Stimulated activated CD4-positive, alpha-beta T cell treated with anti-CD3 and anti-CD28 coated beads, Interleukin-12 subunit alpha, Interleukin-12 subunit beta, amount 100 ng/mL, for 24 hours (primary cell): ENCODE measurements around the gene TMEM140.
"Not testable (repeated sequence)": the region's sequence is repeated elsewhere in the genome, so short reads cannot be mapped to it uniquely, and the experiment has no call there.

Source experiments
- DNase-seq, 2 experiments: peaks; one replicate each; pipeline ENCODE4 v3.0.0-alpha.2; 2020; ENCODE audit warnings: low read depth in 2 of 2

TMEM140 gene

GRCh38 chr7:135173916-135174315, 26.0 kb downstream of the TMEM140 start:
- DNase-seq: not testable (repeated sequence)

DNA sequence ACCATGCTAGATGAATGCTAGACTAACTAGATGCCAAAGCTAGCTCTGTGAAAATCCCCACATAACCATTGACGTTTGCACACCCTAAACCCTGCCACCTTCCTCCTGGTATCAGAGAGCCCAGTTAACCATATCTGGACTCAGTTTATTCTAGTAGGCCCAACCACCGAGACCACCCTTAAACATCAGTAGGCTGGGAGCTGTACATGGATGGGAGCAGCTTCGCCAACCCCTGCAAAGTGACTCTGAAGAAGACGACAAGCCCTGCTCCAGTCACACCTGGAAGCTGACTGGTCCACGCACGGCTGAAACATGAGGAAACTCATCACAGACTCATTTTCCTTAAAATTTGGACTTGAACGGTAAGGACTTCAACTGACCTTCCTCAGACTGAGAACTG, 27.1 kb downstream of the TMEM140 start:
- DNase-seq: no peak

- no peak for DNase-seq
Measured at GRCh38 chr7:135175931-135176330, 28.1 kb downstream of the TMEM140 start.

DNA sequence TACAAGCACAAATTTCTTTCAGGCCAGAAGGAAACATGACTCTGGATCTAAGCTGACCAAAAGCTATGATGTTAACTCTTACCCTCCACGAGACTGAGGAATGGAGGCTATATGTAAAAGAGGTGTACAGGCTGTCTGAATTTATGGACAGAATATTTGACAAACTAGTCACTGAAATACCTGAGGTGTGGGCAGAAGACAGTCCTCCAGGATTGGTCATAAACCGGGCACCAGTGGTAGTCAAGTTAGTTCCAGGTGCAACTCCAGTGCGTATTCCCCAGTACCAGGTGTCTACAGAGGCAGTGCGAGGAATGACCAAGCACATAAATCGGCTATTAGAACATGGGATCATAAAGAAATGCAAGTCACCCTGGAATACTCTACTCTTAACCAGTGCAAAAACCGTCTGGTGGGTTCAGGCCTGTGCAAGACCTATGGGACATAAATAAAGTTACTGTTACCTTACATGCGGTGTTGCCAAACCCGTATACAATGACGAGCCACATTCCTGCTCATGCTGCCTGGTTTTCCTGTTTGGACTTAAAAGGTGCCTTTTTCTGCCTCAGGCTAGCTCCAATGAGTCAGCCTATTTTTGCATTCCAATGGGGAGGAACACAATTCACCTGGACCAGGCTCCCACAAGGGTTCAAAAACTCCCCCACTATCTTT, 29.3 kb downstream of the TMEM140 start:
- DNase-seq: no peak

DNA sequence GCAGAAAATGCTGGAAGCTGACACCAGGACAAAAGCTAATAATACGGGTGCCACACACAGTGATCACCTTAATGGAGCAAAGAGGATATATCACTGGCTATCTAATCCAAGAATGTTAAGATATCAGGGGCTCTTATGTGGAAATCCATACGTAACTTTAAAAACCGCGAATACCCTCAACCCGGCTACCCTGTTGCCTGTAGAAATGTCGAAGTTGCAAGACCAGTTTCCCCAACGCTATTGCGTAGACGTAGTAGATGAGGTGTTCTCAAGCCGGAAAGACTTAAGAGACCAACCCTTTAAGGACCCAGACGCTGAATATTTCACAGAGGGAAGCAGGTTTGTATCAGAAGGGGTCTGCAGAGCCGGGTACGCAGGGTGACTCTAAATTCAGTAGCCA, 30.5 kb downstream of the TMEM140 start:
- DNase-seq: no peak

GRCh38 chr7:135179321-135179925, 31.6 kb downstream of the TMEM140 start:
- DNase-seq: no peak

DNA sequence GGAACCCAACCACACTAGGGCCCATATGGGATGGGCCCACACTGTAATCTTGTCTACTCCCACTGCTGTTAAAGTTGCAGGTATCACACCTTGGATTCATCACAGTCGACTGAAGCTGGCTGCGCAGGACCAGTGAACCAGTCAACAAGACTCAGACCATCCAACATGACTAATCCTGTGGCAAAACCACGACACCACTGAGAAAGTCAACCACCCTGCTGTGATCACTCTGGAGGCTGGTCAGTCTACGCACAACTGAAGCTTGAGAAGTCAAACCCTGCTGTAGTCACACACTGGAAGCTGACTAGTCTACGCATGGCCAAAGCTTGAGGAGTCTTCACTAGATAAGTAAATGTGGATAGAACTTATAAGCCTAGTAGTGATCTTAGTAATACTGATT, 32.2 kb downstream of the TMEM140 start:
- no peak for DNase-seq

GRCh38 chr7:135181261-135181928, 33.5 kb downstream of the TMEM140 start:
- DNase-seq: no peak

- DNase-seq: no peak
Measured at GRCh38 chr7:135181929-135182678, 34.2 kb downstream of the TMEM140 start.

- no peak for DNase-seq
Measured at GRCh38 chr7:135183478-135183877, 35.6 kb downstream of the TMEM140 start.

GRCh38 chr7:135184254-135184841, 36.5 kb downstream of the TMEM140 start:
- no peak for DNase-seq

DNA sequence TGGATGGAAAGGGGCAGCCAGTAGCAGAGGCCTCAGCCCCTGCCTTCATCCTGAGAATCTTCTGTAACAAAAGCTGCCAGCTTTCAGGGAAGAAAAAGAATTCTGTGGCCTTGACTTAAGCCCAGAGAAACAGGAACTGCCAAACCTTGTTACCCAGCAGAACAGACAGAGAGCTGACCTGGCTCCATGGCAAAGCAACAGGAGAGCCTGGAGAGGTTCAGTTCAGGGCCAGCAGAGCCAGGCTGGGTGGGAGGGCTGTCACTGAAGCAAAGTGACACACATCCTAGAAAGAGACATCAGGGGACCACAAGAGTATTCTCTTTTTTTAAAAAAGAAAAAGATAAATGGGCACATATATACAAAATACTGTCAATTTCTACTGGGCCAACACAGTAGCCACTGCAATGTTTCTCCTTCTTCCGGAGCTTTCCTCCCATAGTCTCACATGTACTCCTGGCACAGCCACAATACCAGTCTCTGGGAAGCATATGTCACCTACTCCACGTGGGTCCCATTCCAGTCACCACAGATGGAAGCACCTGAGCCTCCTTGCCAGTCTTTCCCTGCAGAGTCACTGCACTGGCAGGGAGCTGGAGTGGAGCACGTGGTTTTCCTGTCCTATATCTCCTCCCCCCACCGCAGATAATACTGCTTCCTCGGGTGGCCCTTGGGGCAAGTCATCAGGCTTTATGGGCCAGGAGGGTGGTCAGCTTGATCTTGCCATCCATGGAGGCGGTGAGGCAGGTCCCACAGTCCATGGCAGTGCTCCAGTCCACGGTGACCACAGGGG, 37.8 kb downstream of the TMEM140 start:
- no peak for DNase-seq

DNA sequence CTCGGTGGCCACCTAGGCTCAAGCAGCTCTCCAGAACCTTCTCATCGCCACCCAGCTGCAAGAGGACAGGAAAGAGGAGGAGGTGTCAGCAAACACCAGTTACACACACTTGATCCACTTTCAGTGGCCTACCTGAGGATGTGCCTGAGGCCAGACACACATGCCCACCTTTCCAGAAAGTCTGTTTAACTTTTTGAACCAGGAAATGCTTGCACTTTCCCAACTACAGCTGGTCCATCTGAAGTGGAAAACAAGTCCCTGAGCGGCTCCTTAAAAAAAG, 38.3 kb downstream of the TMEM140 start:
- DNase-seq: no peak

- no peak for DNase-seq
Measured at GRCh38 chr7:135186841-135187253, 39.0 kb downstream of the TMEM140 start.

- no peak for DNase-seq
Measured at GRCh38 chr7:135188298-135188984, 40.6 kb downstream of the TMEM140 start.

- DNase-seq: no peak
Measured at GRCh38 chr7:135189221-135189662, 41.4 kb downstream of the TMEM140 start.

DNA sequence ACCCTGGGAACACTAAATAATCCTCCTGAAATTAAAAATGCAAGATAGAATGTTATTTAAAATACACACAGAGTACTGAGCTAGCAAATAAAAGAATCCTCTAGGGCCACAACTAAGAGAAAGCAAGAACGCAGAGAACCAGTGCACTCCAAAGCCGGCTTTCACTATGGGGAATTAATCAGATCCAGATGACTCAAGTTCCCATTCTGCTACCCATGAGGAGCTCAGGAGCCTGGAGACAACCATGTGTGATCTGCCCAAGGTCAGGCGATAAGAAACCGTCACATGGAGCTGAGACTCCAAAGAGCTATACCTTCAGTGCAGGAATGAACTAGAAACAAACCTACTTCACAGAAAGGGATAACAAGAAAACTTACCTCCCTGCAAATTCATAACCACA, 42.1 kb downstream of the TMEM140 start:
- no peak for DNase-seq

- DNase-seq: no peak
Measured at GRCh38 chr7:135190703-135191102, 42.8 kb downstream of the TMEM140 start.

DNA sequence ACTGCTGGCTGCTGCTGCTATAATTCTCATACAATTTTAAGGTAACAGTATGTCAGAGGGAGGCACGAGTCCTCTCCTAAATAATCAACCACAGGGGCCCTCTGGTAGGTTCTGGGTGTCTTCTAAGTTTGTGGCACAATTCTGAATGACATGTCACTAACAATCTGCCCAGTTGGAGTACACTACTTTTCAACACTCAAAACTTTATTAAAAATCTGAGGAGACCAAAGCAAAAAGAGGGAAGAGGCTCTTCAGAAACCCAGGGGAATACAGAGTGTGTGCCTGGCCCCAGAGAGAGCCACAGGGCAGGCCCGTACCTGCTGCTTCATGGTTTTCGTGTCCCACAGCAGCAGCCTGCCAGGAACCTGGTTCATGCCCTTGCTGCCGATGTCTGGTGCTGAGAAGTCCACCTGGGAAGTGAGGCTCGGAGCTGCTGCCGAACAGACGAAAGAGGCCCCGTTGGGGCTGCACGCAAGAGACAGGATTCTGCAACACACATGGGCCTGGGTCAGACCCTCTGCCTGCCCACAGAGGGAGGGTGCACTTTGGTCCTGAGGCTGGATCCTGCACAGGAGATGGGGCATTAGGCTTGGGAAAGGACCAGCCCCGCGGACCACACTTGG, 45.2 kb downstream of the TMEM140 start:
- DNase-seq: no peak

- no peak for DNase-seq
Measured at GRCh38 chr7:135193615-135194081, 45.8 kb downstream of the TMEM140 start.
